Stimulated activated CD8-positive, alpha-beta memory T cell treated with anti-CD3 and anti-CD28 coated beads, Interleukin-15, amount 100 ng/mL, for 48 hours (primary cell): ENCODE data around the gene TBC1D20.
A peak's percentile ranks its signal among the peaks of the same experiment; 100 is the strongest.

Experiments
- DNase-seq, 2 donors: peaks; one replicate each; pipeline ENCODE4 v3.0.0-alpha.2; 2020; ENCODE audit warnings: low read depth in 2 of 2

Gene TBC1D20

GRCh38 chr20:437787-438486 lies 24.4 kb downstream of the TBC1D20 start:
- no peak for DNase-seq

- DNase-seq, result no peak
These were observed 25.9 kb downstream of the TBC1D20 start for GRCh38 chr20:436476-436875.

DNA sequence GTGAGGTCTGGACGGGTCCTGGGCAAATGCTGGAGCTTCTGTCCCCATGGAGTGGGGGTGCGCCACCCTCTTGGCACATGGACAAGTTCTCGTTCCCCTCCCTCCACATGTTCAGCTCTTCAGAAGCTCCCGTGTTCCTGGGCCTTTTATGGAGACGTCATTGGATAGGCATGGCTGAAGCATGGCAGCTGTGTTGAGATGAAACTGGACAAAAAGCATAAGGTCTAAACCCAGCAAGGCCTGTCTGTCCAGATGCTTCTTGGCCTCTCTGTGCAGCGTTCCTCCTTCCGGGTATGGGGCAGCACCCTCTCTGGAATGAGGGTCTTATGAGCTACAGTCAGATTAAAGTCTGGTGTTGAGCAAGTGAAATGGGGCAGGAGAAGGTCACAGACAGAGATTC lies 26.8 kb downstream of the TBC1D20 start:
- DNase-seq, result no peak

DNA sequence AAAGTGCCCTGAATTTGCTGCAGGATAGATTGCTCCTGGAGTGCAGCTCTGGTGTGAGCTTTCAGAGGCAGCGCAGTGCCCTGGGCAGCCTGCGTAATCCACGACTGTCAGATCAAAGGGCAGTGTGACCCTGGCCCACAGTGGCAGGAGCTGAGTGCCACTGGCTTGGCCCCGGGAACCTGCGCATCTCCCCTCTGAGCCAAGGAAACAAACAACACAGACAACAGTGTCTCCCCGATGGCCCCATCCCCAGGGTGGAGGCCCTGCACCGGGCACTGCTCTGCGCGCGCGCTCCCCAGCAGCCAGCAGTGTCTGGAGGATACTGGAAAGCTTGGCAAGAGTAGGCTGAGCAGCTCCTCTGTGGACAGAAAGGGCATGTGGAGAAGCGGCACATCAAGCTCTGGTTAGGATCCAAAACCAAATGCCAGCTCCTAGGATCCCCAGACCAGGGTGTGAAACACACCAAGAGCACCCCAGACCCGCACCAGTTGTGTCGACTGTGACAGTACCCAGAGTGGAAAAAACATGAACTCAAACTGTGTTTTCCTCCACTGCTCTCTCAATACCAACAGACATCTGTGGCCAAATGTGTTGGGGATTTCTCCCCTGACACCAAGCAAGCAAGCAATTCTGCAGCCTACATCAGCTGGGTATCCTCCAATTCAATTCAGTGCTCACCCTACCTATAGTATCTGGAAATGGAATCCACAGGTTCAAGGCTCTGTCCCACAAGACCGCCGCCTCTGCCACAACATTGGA lies 27.5 kb downstream of the TBC1D20 start:
- DNase-seq, result no peak

DNA sequence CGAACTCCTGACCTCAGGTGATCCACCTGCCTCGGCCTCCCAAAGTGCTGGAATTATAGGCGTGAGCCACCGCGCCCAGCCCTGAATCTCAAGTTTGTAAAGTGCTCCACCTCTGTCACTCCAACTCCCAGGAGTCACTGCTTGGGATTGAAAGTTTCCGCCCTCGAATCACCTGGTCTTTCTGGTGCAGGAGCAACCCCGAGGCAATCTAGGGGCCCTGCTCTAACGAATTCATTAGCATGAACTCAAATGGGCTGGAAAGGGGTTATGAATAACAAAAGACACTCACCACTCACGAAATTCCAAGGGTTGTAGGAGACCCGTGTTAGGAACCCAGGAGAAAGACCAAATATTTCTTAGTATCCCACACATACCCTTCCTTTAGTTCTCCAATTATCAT lies 28.1 kb downstream of the TBC1D20 start:
- DNase-seq, result no peak

- peak; percentile 65 to 76 for DNase-seq
These were observed 28.9 kb downstream of the TBC1D20 start for GRCh38 chr20:433300-433975.

- DNase-seq, result no peak
These were observed 29.5 kb downstream of the TBC1D20 start for GRCh38 chr20:432677-433299.

GRCh38 chr20:432208-432607 lies 30.1 kb downstream of the TBC1D20 start:
- DNase-seq, result no peak

DNA sequence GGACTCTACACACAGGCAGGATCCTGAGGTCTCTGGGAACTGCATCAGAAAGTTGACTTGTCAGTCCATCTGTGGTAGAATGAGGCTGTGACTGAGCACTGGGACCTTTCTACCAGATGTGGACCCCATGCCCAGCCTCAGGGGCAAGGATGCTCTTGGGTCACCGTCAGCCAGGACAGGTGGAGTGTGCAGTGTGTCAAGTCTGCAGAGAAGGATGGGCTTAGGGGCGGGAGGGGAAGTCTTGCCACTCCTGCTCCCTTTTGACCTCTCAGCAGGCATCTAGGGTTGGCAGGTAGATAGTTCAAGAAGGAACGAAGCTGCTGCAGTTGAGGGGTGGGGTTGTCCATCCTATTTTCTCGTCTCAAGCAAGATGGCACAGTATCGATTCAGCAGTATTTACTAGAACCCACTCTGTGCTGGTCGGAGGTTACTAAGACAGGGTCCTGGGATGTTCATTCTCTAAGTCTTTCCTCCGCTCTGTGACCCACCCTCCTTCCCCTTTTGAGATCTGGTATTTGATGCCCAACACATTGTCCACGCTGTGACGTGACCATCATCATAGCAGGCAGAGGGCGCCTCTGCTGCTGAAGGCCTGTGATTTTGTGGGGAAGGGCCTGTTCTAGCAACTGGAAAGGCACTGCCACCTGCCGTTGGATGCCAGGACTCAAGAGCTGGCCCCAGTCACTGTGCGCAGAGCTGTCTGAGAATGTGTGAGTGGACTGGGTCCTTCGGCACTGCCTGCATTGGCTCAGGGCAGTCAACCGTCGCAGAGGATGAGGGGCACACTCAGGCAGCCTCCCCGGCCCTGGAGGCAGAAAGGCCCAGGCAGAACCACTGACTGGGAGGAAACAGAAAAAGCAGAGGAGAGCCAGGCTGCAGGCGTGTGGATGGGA lies 31.1 kb downstream of the TBC1D20 start:
- peak in 1 of 2 donors; percentile 19 for DNase-seq

GRCh38 chr20:430091-430999 lies 32.0 kb downstream of the TBC1D20 start:
- DNase-seq, result no peak

GRCh38 chr20:428658-429200 lies 33.6 kb downstream of the TBC1D20 start:
- DNase-seq, result no peak

GRCh38 chr20:427849-428657 lies 34.3 kb downstream of the TBC1D20 start:
- no peak for DNase-seq

GRCh38 chr20:427401-427800 lies 34.9 kb downstream of the TBC1D20 start:
- DNase-seq, result no peak

DNA sequence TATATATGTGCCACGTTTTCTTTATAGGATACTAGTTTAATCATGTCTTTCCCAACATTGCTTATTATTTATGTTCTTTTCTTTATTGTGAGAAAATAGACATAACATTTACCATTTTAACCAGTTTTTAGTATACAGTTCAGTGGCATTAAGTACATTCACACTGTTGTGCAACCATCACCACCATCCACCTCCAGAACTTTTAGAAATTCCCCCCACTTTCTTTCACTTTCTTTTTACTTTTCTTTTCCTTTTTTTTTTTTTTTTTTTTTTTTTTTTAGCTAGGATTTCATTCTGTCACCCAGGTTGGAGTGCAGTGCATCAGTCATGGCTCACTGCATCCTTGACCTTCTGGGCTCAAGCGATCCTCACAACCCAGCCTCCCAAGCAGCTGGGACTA lies 35.8 kb downstream of the TBC1D20 start:
- DNase-seq, result no peak

DNA sequence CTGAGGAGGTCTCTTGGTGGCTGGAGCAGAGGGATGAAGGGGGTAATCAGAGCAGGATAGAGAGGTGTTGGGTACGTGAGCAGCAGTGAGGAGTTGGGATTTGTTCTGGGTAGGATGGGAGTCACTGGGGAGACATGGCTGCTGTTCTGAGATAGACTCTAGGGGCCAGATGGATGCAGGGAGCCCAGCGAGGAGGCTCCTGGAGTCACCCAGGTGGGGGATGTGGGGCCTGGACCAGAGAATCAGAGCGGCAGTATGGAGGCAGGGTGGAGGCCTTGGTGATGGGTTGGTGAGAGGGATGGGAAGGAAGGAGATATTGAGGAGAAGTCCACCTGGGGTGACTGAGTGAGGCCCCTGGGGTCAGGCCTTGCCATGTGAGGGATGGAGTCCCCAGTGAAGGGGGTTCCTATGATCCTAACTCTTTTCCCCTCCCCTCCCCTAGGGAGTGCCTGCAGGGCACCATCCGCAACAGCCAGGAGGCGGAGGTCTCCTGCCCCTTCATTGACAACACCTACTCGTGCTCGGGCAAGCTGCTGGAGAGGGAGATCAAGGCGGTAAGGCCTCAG lies 40.6 kb downstream of the TBC1D20 start:
- no peak for DNase-seq

DNA sequence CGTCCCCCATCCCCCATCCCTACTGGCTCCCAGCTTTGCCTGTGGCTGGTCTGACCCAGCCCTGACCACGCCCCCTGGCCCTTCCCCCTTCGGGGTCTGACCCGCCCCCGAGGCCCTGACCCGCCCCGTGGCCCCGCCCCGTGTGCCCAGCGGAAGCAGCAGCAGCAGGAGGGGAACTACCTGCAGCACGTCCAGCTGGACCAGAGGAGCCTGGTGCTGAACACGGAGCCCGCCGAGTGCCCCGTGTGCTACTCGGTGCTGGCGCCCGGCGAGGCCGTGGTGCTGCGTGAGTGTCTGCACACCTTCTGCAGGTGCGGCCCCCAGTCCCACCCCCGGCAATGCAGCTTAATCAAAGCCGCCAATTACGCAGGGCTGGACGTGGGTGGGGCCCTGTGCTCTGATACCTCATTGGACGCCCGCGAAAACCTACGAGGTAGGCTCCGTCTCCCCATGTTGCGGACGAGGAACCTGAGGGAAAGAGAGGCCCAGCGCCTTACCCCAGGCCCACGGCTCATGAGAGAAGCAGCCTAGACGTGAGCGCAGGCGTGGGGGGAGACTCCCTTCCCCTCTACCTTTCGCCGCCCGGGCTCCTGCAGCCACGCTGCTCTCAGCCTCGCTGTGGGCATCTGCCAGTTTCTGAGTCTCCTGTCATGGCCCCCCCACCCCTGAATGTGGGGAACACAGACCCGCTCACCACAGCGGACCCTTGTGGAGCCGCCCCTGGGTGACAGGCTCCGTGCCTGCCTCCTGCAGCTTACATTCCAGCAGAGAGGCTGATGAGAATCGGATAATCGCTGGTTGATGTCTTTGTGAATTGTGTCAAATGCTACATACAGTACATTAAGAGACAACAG lies 41.4 kb downstream of the TBC1D20 start:
- no peak for DNase-seq

- DNase-seq, result no peak
These were observed 42.1 kb downstream of the TBC1D20 start for GRCh38 chr20:420166-420620.
